Transverse colon (tissue), 4 donors: ENCODE measurements around the gene CD209. TPM values are rescaled to one million over a fixed set of nuclear protein-coding genes. Genes with fewer than 3 reads are reported as not detected.

ENCODE experiments used
- DNase-seq: peaks from one replicate; pipeline ENCODE4 v3.0.0-alpha.2; 2019
- H3K27ac ChIP-seq, 4 donors: fragments of 200-600 bp; sonication (generic); 2 replicates each; pipeline ENCODE4 v1.5.1; 2016 to 2018; ENCODE audit warnings: inconsistent platforms in 4 of 4
- H3K27me3 ChIP-seq: fragments of 200-600 bp; sonication (generic); 2 replicates; pipeline ENCODE4 v1.5.1; 2017; ENCODE audit warnings: inconsistent platforms
- H3K36me3 ChIP-seq, 4 donors: fragments of 200-600 bp; sonication (generic); 2 replicates each; pipeline ENCODE4 v1.5.1; 2017 to 2019; ENCODE audit warnings: inconsistent platforms in 4 of 4
- H3K4me1 ChIP-seq, 4 donors: fragments of 200-600 bp; sonication (generic); 2 replicates each; pipeline ENCODE4 v1.5.1; 2017 to 2020; ENCODE audit warnings: inconsistent platforms in 4 of 4
- H3K4me3 ChIP-seq, 4 donors: fragments of 200-600 bp; sonication (generic); 1 replicate in 1 of 4; 2 replicates in 3 of 4; pipeline versions ENCODE4 v1.5.1 to v1.6.1; 2017 to 2019; ENCODE audit warnings: inconsistent platforms in 4 of 4
- H3K9me3 ChIP-seq, 2 donors: fragments of 200-600 bp; sonication (generic); 2 replicates each; pipeline ENCODE4 v1.5.1; 2017 to 2019; ENCODE audit warnings: inconsistent platforms in 2 of 2
- CTCF ChIP-seq, 5 experiments: fragments of 200-600 bp in 3 of 5; fragments of 450-650 bp in 2 of 5; sonication (generic) in 3 of 5; IDR thresholded peaks; 1 replicate in 2 of 5; 2 replicates in 3 of 5; pipeline ENCODE4 v1.5.1; 2016 to 2017; ENCODE audit warnings: antibody characterized with exemption in 5 of 5, inconsistent platforms in 3 of 5, mild to moderate bottlenecking in 2 of 5, moderate library complexity in 1 of 5
- EP300 ChIP-seq: sonication (generic); formaldehyde crosslinking; IDR thresholded peaks from one replicate; pipeline ENCODE4 v1.6.1; 2017; ENCODE audit warnings: antibody characterized with exemption, low read depth
- POLR2A ChIP-seq: fragments of 450-650 bp; IDR thresholded peaks from one replicate; pipeline ENCODE4 v1.6.1; 2016; ENCODE audit warnings: antibody characterized with exemption, mild to moderate bottlenecking, moderate library complexity
- POLR2AphosphoS5 ChIP-seq, 3 donors: sonication (generic); formaldehyde crosslinking; IDR thresholded peaks; one replicate each; pipeline ENCODE4 v1.6.1; 2016; ENCODE audit warnings: antibody characterized with exemption in 3 of 3
- WGBS, 2 donors: methylation state at CpG; one replicate each; pipeline ENCODE4 v1.1.5; 2018; ENCODE audit warnings: low coverage in 1 of 2; 5-methylcytosine and 5-hydroxymethylcytosine counted together
- in situ Hi-C, 4 donors: fragments of 200-750 bp; cut with MboI; loops; one replicate each; pipeline versions ENCODE4 v1.15.0 to v1.15.1; 2017; ENCODE audit warnings: low sequenced_read_pairs in 3 of 4, low pct_ligation_motif_present in 1 of 4, low pct_unique_long_range_greater_than_20kb in 1 of 4
- intact Hi-C: fragments of 100-400 bp; cut with DNase I; formaldehyde crosslinking; loops from one replicate; pipeline ENCODE4 v1.15.1; 2023; ENCODE audit warnings: low total_unique reads
- total RNA-seq, 4 donors: library from RNA; depleted of rRNA; stranded (reverse); fragments of >200 nt; gene quantifications; one replicate each; pipeline ENCODE4 v1.1.0, GENCODE V29; 2016

The CD209 gene
- total RNA-seq, 4 donors from 2014 or later, result 1.00 to 9.4 (median 4.4) TPM

GRCh38 chr19:7716762-7717161 is 30.6 kb downstream of the CD209 start:
- 67 to 88% methylated on average over 1 of the region's 1 CpG for WGBS, 2 donors
- Histone ChIP-seq H3K9me3 (no peaks in the 10 kb centered on the region), H3K27me3 (no peaks in the 10 kb centered on the region), H3K27ac (no peak overlapping the region), H3K36me3 (no peaks in the 10 kb centered on the region), H3K4me3 (no peak overlapping the region), H3K4me1 (no peaks in the 10 kb centered on the region)
- TF ChIP-seq CTCF (IDR thresholded peaks at IDR 0.05) (no peak), POLR2A (no peak), EP300 (no peak)
- intact Hi-C loops, result no loop called here
- in situ Hi-C loops, result no loop called here
- DNase-seq, result no peak

GRCh38 chr19:7715671-7716070 is 31.7 kb downstream of the CD209 start:
- TF ChIP-seq EP300 (no peak), CTCF (IDR thresholded peaks at IDR 0.05) (no peak), POLR2AphosphoS5 (IDR thresholded peaks at IDR 0.05) (no peak), POLR2A (no peak)
- DNase-seq, result no peak
- 20 to 79% methylated on average over 1 of the region's 1 CpG for WGBS, 2 donors
- intact Hi-C loops, result no loop called here
- Histone ChIP-seq H3K27ac (no peak overlapping the region), H3K27me3 (no peaks in the 10 kb centered on the region), H3K9me3 (no peaks in the 10 kb centered on the region), H3K4me1 (no peaks in the 10 kb centered on the region), H3K36me3 (no peaks in the 10 kb centered on the region), H3K4me3 (no peak overlapping the region)
- in situ Hi-C loops, result no loop called here

- Histone ChIP-seq H3K9me3 (no peaks in the 10 kb centered on the region), H3K4me1 (no peaks in the 10 kb centered on the region), H3K36me3 (no peaks in the 10 kb centered on the region), H3K27me3 (no peaks in the 10 kb centered on the region), H3K27ac (no peak overlapping the region), H3K4me3 (no peak overlapping the region)
- intact Hi-C loops, result no loop called here
- in situ Hi-C loops, result no loop called here
- no peak for DNase-seq
- TF ChIP-seq POLR2AphosphoS5 (IDR thresholded peaks at IDR 0.05), result no peak
- no peak for TF ChIP-seq CTCF (IDR thresholded peaks at IDR 0.05)
- no peak for TF ChIP-seq POLR2A
- 75 to 81% methylated on average over 5 of the region's 5 CpGs for WGBS, 2 donors
Measured at GRCh38 chr19:7710616-7711015, 36.7 kb downstream of the CD209 start.

- Histone ChIP-seq H3K27me3 (no peaks in the 10 kb centered on the region), H3K27ac (no peak overlapping the region), H3K36me3 (no peaks in the 10 kb centered on the region), H3K4me1 (no peaks in the 10 kb centered on the region), H3K9me3 (no peaks in the 10 kb centered on the region), H3K4me3 (no peak overlapping the region)
- intact Hi-C loops (no loop called here), in situ Hi-C loops (no loop called here)
- 73 to 82% methylated on average over 4 to 10 of the region's 10 CpGs for WGBS, 2 donors
- DNase-seq, result no peak
- TF ChIP-seq POLR2AphosphoS5 (IDR thresholded peaks at IDR 0.05) (no peak), CTCF (IDR thresholded peaks at IDR 0.05) (no peak), POLR2A (no peak), EP300 (no peak)
Measured at GRCh38 chr19:7709932-7710460, 37.3 kb downstream of the CD209 start.
